HS-27A (cell line): ENCODE results near the gene ZNF638.

Experiments
- DNase-seq: peaks from one replicate; pipeline ENCODE4 v3.0.0-alpha.2; 2012; ENCODE audit warnings: low read depth, missing footprints

Gene ZNF638

GRCh38 chr2:71473346-71474031 lies 141.9 kb downstream of the ZNF638 start:
- no peak for DNase-seq

- DNase-seq: no peak
These were observed 142.6 kb downstream of the ZNF638 start for GRCh38 chr2:71474116-71474743.

DNA sequence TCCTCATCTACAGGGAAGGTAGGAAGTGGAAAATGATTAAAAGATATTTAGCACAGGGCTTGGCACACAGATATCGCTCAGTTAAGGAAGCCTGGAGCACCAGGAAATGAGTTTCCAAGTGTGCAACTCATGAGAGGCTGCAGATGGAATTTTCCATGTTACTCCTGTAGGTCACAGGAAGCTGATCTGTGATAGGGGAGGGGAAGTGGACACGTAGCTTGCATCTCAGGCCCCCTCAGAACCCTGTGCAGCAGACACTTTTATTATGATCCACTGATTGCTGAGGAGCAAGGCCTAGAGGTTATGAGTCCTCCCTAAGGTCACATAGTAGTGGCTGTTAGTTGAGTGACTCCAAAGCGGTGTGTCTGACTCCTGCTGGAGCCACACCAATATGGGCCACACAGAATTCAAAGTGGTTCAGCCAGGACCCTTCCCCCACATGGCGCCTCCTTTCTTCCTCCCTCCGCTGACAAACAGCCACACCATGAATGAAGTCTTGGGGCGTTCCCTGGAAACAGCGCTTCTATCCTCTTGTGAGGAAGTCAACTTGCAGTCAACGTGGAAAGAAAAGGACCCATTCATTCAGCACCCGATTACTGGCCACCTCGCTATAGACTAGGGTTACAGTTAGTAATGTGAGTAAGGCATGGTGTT lies 143.3 kb downstream of the ZNF638 start:
- DNase-seq: no peak

DNA sequence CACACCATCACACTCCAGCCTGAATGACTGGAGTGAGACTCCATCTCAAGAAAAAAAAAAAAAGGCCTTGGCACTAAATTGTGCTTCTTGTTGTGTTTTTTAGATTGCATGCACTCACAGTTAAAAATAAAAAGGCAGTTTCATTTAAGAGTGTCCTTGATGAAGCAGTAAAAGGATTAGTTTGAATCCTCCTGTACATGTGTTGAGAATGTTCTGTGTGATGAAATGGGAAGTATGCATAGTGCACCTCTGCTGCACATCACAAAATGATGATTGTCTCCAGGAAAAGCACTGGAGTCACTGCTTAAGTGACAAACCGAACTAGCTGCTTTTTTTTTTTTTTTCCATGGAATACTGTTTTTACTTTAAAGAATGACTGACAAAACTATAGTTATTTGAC lies 144.9 kb downstream of the ZNF638 start:
- no peak for DNase-seq

DNA sequence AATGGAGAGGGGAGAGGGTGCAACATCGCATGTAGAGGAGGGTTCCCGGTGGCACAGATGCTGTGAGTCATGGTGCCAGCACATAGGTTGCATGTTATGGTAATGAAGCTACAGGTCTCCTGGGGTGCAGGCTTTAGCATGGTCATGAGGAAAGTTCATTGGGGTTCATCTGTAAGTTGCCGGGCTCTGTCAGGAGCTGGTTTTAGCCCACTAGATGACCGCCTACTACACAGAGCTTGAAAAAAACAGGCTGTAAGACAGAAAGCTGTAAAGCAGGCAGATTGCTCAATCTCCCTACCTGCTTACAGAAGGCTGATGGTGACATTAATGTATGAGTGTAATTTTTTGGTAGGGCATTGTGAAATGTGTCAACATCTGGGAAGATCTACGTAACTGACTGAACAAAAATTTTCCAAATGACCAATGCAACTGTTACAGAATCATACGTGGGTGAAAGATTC lies 145.7 kb downstream of the ZNF638 start:
- no peak for DNase-seq

GRCh38 chr2:71478806-71479205 lies 147.2 kb downstream of the ZNF638 start:
- no peak for DNase-seq

GRCh38 chr2:71479261-71479660 lies 147.7 kb downstream of the ZNF638 start:
- DNase-seq: no peak

DNA sequence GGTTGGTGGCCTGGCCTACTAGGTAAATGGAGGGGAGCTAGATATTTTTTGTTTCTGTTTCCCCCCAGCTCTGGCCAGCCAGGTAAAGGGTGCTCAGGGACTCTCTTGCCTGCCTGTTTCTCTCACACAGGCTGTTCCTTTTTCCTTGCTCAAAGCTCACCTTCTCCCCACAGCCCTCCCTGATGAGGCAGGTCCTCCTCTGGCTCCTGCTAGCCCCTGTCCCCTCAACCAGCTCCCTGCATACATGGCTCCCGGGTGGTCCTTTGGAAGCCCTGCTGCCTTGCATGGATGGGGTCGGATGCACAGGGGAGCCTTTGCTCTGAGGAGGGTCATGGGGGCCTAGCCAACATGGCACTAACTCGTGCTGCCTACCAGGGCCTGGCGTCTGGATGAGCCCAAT lies 149.5 kb downstream of the ZNF638 start:
- DNase-seq: no peak

DNA sequence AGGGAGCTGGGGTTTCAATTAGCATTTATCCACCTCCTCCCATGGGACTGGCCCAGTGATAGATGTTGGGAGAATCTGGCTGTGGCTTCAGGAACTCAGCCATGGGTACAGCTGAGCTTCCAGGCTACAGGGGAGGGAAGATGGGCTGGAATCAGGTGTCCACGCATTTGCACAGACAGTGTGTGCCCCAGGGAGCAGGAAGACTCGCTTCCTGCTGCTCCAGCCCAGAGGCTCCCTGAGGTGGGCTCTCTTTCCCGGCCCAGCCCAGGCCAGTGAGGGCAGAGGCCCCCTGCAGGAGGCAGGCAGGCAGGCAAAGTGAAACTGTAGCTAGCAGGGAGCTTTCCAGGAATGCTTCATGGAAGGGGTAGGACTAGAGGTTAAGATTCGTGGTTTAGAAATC lies 150.5 kb downstream of the ZNF638 start:
- no peak for DNase-seq

DNA sequence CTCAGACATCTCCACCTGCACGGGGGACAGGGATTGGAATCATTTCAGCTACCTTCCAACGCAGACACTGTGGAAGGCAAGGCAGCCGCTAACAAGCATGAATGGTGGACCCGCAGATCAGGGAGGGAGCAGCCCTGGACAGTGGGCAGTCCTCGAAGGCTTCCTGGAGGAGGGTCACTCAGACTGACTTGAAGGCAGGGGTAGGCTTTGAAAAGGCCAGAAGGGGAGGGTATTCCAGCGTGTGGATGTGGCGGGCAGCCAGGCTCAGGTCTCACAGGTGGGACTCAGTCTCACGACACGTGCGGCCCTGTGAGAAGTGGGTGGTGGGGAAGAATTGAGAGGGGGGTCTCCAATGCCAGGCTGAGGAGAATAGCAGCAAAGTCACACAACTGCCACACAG lies 151.7 kb downstream of the ZNF638 start:
- no peak for DNase-seq

- no peak for DNase-seq
These were observed 152.8 kb downstream of the ZNF638 start for GRCh38 chr2:71484354-71484753.
